HG02884 (cell line): ENCODE data around the gene PPIL4.
A peak's percentile ranks its signal among the peaks of the same experiment; 100 is the strongest.
"Not testable (repeated sequence)": the region's sequence is repeated elsewhere in the genome, so short reads cannot be mapped to it uniquely, and the experiment has no call there.

Source experiments
- ATAC-seq: cut with Tn5 transposase; IDR thresholded peaks from one replicate; pipeline ENCODE4 v1.9.1; 2021; ENCODE audit warnings: mild to moderate bottlenecking, moderate library complexity; ENCODE audit not compliant: unreplicated experiment

PPIL4 gene

DNA sequence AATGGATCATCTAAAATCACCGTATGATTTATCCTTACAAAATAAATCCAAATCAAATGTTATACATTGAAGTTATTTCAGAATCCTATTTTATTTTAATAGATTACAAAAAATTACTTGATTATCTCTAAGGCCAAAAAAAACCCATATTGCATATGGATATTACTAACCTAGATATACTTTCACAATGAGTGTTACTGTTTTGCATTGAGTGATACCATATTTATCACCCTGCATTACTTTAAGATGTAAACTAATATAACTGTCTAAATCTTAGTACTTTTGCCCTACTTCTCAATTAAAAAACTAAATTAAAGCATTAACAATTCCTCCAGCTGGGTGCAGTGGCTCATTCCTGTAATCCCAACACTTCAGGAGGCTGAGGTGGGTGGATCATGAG is 11.1 kb downstream of the PPIL4 start:
- no peak for ATAC-seq

DNA sequence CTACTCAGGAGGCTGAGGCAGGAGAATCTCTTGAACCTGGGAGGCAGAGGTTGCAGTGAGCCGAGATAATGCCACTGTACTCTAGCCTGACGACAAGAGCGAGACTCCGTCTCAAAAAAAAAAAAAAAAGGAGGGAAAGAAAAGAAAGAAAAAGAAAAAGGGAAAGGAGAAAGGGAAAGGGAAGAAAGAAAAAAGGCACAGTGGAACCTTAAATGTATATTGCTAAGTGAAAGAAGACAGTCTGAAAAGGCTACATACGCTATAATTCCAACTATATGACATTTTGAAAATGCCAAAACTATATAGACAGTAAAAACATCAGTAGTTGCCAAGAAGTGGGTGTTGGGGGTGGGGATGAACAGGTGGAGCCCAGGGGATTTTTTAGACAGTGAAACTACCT is 16.2 kb downstream of the PPIL4 start:
- ATAC-seq = no peak

DNA sequence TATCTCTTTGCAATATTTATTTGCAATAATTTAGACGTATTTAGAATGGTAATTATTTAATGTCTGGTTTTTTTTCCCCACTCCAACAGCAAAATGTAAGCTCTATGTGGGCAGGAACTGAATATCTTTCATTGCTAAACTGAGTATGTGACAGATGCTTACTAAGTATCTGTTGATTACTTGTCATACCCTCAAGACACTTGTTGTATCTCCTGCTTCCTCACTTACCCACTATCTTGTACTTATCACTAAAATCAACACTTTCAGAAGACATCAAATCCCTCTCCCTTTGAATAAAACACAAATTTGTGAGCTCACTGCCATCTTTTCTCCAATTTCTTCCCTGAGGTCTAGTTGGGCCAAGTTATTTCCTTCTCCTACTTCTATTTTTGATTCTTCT is 30.3 kb downstream of the PPIL4 start:
- no peak for ATAC-seq

DNA sequence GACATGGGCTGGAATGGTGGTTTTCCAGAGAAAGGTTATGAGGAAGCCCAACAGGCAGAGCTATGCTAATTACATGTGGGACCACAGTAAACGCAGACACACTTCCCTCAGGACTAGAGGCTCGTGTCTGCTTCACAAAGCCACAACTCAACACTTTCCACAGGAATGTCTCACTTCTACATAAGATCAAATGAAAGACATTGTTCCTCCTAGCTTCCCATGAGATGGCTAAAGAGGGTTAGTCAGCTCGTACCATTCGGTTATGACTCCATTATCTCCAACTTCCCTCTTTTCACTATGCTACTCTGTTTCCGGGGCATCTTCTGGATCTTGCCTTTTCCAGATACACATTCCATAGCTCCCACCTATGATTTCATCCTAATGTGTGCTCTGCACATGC is 31.9 kb downstream of the PPIL4 start:
- ATAC-seq = no peak

DNA sequence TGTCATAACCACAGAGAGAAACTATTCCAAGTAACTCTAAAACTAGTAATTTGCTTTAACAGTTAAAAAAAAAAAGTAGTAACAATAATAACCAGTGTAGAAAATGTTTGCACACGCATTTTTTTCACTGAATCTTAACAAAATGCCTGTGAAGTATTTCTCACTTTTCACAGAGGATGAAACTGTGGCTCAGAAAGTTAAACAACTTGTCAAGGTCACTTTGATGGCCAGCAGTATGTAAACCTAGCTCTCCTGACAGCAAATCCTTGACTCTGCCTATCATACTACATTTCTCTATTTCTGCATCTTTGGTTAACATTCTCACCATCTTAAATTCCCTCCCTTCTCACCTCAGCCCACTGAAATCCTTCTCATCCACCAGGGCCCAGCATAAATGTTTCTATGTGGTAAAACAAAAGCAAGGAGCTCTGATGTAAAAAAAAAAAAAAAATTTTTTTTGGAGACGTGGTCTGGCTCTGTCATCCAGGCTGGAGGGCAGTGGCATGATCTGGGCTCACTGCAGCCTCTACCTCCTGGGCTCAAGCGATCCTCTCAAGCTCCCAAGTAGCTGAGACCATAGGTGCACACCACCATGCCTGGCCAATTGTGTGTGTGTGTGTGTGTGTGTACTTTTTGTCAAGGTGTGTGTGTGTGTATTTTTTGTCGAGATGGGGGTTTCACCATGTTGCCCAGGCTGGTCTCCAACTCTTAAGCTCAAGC is 34.9 kb downstream of the PPIL4 start:
- no peak for ATAC-seq

DNA sequence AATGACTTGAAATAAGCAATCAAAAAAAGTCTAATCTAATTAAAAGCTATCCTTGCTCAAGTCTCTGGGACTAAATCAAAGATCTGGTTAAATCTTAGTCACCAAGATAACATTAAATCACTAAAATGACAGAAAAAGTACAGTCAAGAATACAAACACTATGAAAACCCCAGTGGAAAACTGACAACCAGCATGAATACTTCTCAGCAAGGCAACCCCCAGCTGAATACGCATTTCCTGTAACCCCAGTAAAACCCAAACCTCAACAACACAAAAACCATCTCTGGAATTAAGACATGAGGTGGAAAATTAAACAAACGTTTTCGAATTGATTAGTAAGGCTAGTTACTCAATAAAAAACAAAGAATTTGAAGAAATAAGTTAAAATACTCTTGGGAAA is 37.4 kb downstream of the PPIL4 start:
- ATAC-seq = no peak

DNA sequence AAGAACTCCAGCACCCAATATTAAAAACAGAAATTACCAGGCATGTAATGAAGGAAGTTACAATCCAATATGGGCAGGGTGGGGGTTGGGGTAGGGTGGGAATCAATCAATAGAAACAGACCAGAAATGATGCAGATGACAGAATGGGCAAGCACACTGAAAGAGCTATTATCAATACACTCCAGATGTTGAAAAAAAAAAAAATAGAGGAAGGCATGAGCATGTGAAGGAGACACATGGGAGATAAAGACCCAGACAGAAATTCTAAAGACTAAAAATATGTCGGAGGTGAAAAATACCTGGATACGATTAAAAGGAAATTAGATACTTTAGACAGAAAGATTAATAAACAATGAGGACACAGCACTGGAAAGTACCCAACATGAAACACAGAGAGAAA is 42.0 kb downstream of the PPIL4 start:
- ATAC-seq = no peak

DNA sequence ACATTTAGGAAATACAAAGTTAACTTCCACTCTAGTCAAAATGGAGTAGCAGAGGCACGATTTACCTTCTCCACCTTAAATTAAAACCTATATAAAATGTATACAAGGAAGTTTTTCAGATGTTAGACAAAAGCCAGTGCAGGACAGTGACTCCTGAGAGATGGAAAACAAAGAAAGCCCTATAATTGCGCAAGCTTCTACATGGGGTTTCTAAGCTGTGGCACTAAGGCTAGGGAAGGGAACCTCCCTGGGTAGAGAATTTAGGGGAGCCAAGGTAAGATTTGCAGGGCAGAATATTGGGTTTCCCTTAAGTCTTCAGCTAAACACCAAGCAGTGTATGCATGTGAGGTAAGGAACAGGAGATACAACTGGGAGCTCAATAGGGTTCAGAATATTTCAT is 42.6 kb downstream of the PPIL4 start:
- ATAC-seq = no peak

DNA sequence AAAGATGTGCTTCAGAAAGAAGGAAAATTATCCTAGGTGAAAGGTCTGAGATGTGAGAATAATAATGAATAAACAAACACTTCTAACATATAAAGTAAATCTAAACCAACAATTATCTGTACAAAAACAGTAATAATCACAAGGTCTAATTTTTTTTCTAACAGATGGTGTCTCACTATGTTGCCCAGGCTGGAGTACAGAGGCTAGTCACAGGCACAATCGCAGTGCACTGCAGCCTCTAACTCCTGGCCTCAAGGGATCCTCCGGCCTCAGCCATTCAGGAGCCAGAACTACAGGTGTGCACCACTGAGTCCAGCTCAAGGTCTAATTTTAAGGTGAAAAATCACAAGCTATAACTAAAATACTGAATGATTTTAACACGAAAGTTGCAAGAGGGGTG is 44.1 kb downstream of the PPIL4 start:
- ATAC-seq = no peak

DNA sequence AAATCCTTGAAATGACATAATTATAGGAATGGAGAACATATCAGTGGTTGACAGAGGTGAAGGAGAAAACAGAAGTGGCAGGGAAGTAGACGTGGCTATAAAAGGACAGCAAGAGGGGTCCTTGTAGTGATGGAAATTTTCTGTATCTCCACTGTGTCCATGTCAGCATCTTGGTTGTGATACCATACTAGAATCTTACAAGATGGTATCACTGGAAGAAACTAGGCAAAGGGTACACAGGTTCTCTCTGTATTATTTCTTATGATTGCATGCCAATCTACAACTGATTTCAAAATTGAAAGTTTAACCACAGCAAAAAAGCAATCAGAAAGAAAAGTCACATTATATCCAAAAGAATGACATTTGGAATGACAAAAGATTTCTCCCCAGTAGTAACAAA is 44.6 kb downstream of the PPIL4 start:
- no peak for ATAC-seq

DNA sequence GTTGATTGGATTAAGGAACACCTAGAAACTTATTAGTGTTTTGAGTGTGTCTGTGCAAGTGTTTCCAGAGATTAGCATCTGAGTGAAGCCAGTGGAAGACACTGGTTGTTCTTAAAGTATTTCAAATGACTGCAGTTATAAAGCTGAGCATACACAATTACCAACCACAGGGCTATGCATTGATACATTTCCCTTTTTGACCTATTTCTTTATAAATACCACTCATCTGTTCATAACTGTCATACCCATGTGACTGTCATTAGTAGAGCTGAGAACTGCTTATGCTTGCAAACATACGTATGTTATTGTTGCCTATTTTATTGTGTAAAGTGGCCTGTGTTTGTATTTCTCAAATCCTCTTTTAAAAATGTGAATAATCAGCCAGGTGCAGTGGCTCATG is 45.7 kb downstream of the PPIL4 start:
- ATAC-seq = no peak

DNA sequence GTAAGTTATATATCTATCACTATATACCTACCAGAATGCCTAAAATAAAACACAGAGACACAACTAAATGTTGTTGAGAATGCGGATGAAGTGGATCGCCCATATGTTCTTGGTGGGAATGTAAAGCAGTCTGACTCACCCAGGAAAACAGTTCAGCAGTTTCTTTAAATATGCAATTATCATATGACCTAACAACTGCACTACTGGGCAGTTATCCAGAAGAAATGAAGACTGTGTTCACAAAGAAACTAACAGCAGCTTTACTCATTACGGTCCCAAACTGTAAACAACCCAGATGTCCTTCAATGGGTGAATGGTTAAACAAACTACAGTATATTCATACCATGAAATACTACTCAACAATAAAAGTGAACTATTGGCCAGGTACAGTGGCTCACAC is 46.8 kb downstream of the PPIL4 start:
- no peak for ATAC-seq

DNA sequence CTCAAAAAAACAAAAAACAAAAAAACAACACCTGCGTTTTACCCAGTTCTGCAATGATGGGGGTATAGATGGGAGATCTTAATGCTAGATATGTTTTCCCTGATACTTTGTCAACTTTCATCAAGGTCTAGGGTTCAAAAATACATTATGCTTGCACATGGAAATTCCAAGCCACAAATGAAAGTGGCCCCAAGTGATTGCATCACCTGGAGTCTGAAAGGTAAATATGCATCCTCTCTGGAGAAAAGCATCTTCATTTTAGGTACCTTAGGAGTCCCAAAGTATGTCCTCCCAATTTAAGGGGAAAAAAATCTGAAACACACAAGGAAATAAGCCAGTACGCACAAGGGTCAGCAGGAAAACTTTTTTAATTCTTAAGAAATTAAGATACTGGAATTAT is 48.5 kb downstream of the PPIL4 start:
- ATAC-seq = no peak

DNA sequence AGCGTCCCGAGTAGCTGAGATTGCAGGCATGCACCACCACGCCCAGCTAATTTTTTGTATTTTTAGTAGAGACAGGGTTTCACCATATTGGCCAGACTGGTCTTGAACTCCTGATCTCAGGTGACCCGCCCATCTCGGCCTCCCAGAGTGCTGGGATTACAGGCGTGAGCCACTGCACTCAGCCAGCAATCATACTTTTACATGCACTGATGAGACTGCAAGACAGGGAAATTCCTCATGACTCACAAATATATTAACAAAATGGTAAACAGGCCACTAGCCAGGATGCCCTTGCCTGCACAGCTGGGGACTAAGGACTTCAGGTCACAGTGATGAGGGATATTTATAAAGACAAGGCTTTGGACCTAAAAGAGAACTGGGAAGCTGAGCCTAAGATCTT is 49.2 kb downstream of the PPIL4 start:
- ATAC-seq = peak; percentile 46

DNA sequence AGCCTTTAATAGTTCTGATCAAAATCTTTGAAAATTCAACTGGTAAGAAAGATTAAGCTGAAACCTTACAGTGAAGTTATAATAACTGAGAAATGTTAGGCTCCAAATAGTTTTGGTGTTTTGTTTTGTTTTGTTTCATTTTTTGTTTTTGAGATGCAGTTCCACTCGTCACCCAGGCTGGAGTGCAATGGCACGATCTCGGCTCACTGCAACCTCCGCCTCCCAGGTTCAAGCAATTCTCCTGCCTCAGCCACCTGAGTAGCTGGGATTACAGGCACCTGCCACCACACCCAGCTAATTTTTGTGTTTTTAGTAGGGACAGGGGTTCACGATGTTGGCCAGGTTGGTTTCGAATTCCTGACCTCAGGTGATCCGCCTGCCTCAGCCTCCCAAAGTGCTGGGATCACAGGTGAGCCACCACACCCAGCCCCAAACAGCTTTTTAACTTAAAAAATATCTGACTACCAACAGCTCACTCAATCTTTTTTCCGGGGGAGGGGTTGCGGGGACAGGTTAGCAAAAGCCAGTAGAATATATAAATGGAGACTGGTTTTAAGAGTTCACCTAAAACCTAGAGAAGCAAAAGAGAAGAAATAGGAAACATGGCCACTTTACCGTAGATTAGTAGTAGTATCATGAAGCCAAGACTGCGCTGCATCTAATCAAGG is 50.4 kb downstream of the PPIL4 start:
- not testable (repeated sequence) for ATAC-seq

DNA sequence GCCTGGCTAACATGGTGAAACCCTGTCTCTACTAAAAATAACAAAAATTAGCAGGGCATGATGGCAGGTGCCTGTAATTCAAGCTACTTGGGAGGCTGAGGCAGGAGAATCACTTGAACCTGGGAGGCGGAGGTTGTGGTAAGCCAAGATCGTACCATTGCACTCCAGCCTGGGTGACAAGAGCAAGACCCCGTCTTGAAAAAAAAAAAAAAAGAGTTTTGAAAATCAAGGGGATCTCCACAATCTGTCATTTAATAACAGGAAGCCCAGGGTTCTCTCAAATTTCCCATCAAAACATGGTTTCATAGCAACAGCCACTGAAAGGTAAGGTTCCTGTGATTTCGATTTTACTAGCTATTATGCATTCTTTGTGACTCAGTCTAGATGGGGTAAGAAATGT is 51.0 kb downstream of the PPIL4 start:
- peak; percentile 81 for ATAC-seq

DNA sequence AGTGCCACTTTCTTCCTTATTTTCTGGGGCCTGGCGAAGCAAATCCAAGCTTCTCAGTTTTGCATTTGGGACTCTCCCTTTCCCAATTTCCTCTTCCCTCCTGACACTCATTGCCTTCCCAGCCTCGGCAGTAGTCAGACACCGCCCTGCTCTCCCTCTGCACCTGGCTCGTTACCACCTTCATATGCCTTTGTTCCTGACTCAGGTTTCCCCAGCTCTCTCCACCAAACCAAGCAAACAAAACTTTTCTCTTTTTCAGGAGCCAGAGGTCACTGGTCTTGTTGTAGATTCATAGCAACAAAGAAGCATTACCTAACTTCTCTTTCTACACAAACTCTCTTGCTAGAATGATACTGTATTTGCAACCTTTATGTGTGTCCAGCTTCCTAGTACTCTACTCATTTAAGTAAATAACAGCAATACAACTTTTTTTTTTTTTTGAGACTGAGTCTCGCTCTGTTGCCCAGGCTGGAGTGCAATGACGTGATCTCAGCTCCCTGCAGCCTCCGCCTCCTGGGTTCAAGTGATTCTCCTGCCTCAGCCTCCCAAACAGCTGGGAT is 52.0 kb downstream of the PPIL4 start:
- ATAC-seq = no peak

DNA sequence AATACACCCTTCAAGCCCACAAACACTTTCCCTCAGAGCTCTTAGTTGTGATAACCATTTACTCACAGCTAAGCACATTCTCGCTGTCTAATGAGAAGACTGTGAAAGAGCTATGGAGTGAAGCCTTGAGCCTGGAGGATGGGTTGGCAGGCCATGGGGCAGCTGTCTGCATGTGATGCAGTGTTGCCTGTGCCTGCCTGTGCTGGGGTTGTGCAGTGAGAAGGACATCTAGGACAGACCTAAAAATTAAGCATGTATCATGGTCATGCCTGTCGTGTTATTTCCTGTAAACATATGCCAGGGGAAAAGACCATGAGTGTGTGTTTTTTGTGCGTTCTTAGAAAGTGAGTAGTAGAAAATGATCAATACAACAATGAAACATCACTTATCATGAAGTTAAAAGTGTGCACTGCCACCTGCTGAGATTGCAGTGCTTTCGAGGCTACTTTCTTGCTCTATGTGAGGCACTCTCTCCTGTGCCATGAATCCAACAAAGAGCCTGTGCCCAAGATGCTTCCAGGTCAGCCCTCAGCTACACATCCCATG is 53.0 kb downstream of the PPIL4 start:
- ATAC-seq = no peak

DNA sequence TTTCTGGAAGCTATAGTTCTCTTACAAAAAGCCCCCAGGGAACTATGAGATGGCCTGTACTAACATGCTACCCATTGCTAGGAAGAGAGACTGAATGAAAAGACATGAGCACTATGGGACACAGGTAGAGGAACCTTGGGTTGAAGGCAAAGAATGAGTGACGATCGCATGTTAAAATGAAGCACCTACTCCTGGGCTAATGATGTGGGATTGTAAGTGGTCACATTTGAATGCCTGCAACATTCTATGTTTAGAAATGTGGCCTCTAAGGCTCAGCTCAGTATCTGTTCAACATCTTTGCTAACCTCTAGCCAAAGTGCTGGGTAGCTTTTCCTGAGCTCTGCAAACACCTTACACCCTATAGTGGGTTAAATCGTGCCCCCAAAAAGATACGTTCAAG is 55.9 kb downstream of the PPIL4 start:
- no peak for ATAC-seq

DNA sequence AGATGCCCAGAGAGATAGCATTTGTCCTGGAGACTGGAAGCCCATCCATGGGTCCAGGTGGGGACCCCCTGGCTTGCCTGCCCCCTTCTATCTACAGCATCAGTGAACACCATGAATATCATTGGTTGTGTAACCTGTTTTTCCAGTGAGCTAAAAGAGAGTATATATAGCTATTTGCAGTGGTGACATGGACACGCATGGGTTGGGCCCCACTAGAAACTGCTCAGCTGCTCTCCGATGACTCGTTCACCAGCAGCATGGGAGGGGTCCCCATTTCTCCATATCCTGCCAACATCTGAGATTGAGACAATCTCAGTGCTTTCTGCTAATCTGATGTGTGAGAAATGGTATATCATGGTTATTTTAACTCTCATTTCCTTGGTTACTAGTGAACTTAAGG is 57.0 kb downstream of the PPIL4 start:
- ATAC-seq = no peak

DNA sequence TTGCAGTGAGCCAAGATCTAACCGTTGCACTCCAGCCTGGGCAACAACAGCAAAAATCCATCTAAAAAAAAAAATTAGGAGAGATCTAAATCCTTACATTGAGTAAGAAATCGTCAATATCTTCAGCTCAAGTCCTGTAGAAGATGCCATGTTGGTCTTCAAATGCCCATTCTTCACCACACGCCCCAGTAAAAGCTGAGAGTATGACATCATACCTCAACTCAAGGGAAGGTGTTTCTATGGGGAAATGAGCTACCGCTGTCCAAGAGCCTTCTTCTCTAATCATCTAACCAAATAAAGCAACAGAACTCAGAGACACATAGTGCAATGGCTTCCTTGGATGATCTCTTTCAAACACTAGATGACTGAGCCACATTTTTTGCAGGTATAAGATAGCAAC is 58.5 kb downstream of the PPIL4 start:
- ATAC-seq = no peak
